ENCODE data around the gene CORO1C.

DNA sequence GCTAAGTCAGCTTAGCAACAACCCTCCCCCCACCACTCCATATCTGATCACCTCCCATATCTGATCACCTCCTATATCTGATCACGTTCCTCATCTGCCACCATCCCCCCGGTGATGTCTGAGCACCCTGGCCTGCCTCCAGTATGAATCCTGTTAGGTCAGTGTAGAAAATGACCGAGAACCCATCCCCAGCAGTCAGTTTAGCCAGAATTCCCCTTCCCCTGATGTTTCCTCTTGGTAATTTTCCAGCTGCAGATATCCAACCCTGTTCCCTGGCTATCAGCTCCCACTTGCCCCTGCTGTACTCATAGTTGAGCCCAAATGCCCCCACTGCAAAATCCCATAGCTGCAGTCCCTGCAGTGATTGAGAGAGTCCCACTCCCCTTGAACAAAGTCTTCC is 110.2 kb downstream of the CORO1C start:
- TF ChIP-seq, protein P1, sequence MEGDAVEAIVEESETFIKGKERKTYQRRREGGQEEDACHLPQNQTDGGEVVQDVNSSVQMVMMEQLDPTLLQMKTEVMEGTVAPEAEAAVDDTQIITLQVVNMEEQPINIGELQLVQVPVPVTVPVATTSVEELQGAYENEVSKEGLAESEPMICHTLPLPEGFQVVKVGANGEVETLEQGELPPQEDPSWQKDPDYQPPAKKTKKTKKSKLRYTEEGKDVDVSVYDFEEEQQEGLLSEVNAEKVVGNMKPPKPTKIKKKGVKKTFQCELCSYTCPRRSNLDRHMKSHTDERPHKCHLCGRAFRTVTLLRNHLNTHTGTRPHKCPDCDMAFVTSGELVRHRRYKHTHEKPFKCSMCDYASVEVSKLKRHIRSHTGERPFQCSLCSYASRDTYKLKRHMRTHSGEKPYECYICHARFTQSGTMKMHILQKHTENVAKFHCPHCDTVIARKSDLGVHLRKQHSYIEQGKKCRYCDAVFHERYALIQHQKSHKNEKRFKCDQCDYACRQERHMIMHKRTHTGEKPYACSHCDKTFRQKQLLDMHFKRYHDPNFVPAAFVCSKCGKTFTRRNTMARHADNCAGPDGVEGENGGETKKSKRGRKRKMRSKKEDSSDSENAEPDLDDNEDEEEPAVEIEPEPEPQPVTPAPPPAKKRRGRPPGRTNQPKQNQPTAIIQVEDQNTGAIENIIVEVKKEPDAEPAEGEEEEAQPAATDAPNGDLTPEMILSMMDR (IDR thresholded peaks at IDR 0.05) = no peak
- TF ChIP-seq POLR2A (IDR thresholded peaks at IDR 0.05) = no peak

Measured in right lobe of liver (tissue), 4 donors.